ENCODE data around the gene GOLGA6L7. TPM values are rescaled to one million over a fixed set of nuclear protein-coding genes. Genes with fewer than 3 reads are reported as not detected.
"Not testable (repeated sequence)": the region's sequence is repeated elsewhere in the genome, so short reads cannot be mapped to it uniquely, and the experiment has no call there.

The GOLGA6L7 gene
- polyA plus RNA-seq, 2 of the 4 experiments (the other 2 are of a cell fraction), result not detected

DNA sequence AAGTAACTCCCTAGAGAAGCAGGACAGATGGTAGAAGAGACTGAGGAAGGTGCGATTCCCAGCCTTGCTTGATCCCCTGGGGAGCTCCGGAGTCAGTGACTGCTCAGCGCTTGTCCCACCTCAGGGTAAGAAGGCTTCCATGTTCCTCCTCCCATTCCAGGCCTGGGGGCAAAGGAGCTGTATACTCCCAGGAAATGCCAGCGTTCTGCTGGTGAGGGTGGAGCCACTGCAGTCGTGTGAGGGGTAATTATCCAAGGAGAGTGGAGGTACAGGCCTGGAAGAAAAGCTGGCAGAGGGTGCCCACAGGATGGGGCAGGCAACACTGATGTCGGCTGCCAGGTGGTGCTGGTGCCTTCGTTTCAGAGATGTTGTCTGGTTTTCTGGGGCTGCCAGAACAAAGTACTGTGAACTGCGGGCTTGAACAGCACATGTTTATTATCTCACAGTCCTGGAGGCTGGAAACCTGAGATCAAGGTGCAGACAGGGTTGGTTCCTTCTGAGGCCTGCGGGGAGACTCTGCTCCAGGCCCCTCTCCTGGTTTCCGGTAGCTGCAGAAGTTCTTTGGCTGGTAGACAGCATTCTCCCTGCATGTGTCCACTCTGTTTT is 25.2 kb upstream of the GOLGA6L7 start:
- ATAC-seq, result peak; percentile 41 to 48; a peak in 3 of 6 replicates
- no peak overlapping the region for H3K27ac ChIP-seq
- CTCF ChIA-PET, result interaction anchor here (1.4 to 2.8 kb wide), 4 partner anchors 11 to 231 kb away, joined by 4 to 11 read pairs (median 5); no protein-coding TSS in a partner anchor

DNA sequence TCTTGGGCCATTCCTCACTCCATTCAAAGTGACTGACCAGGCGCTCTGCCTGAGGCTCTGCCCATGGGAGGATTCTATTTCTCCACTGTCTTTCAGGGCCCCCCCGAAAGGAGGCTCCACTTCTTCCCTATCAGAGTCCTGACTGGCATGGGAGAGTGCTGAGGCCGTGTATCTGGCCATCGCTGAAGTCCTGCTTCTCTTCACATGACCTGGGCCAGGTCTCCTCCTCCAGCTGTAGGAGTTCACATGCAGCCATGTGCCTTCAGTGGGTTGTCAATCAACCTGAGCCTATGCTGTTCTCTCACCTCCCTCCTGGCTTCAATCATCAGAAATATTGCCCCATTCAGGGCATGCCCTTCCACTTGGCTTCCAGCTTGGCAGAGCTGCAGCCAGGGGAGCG is 24.6 kb upstream of the GOLGA6L7 start:
- no peaks in the 10 kb centered on the region for H3K9me3 ChIP-seq
- 69% methylated on average over 5 of the region's 5 CpGs for whole genome bisulfite sequencing (ENCODE audit: missing lambda C conversion rate)
- no peak overlapping the region for H3K4me2 ChIP-seq
- ChIA-PET POLR2A (no interaction called here), CTCF (interaction anchor here (1.0 to 2.8 kb wide), 5 partner anchors 10 to 231 kb away, joined by 3 to 11 read pairs (median 5); no protein-coding TSS in a partner anchor)
- no peak for DNase-seq (ENCODE audit: low read depth in 1 of 2, low spot score in 1 of 2)
- ATAC-seq, result peak; percentile 16 to 22; a peak in 1 of 6 replicates
- TF ChIP-seq, protein P1, sequence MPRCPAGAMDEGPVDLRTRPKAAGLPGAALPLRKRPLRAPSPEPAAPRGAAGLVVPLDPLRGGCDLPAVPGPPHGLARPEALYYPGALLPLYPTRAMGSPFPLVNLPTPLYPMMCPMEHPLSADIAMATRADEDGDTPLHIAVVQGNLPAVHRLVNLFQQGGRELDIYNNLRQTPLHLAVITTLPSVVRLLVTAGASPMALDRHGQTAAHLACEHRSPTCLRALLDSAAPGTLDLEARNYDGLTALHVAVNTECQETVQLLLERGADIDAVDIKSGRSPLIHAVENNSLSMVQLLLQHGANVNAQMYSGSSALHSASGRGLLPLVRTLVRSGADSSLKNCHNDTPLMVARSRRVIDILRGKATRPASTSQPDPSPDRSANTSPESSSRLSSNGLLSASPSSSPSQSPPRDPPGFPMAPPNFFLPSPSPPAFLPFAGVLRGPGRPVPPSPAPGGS (IDR thresholded peaks at IDR 0.05), result no peak
- no peak for TF ChIP-seq RAD21 (conservative IDR thresholded peaks at IDR 0.05 in 1 of 2, IDR thresholded peaks at IDR 0.05 in 1 of 2)
- TF ChIP-seq, protein P2, sequence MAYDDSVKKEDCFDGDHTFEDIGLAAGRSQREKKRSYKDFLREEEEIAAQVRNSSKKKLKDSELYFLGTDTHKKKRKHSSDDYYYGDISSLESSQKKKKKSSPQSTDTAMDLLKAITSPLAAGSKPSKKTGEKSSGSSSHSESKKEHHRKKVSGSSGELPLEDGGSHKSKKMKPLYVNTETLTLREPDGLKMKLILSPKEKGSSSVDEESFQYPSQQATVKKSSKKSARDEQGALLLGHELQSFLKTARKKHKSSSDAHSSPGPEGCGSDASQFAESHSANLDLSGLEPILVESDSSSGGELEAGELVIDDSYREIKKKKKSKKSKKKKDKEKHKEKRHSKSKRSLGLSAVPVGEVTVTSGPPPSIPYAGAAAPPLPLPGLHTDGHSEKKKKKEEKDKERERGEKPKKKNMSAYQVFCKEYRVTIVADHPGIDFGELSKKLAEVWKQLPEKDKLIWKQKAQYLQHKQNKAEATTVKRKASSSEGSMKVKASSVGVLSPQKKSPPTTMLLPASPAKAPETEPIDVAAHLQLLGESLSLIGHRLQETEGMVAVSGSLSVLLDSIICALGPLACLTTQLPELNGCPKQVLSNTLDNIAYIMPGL (CRISPR knock-in tag; IDR thresholded peaks at IDR 0.05; ENCODE audit: borderline replicate concordance), result no peak
- H3K27ac ChIP-seq, result no peak overlapping the region
- H3K4me3 ChIP-seq, result no peak overlapping the region
- H3K4me1 ChIP-seq, result no peaks in the 10 kb centered on the region
- FAIRE-seq, result no peak

More for the DNA sequence above, 25.2 kb upstream of the GOLGA6L7 start:
- FAIRE-seq, result no peak
- H3K4me1 ChIP-seq, result no peaks in the 10 kb centered on the region
- POLR2A ChIA-PET, result no interaction called here
- no peak overlapping the region for H3K4me3 ChIP-seq
- no peaks in the 10 kb centered on the region for H3K9me3 ChIP-seq
- H3K4me2 ChIP-seq, result no peak overlapping the region
- TF ChIP-seq JUN (IDR thresholded peaks at IDR 0.05), result no peak
- TF ChIP-seq TFCP2L1 (CRISPR knock-in tag; IDR thresholded peaks at IDR 0.05), result no peak
- no peak for TF ChIP-seq ZSCAN20 (CRISPR knock-in tag; IDR thresholded peaks at IDR 0.05)
- no peak for TF ChIP-seq JUNB (IDR thresholded peaks at IDR 0.05)
- no peak for TF ChIP-seq FOSL2 (IDR thresholded peaks at IDR 0.05)
- no peak for TF ChIP-seq FOSL2 (CRISPR knock-in tag; IDR thresholded peaks at IDR 0.05)
- WGBS (ENCODE audit: missing lambda C conversion rate), result 64% methylated on average over 10 of the region's 10 CpGs
- no peak for DNase-seq (ENCODE audit: low read depth in 1 of 2, low spot score in 1 of 2)

DNA sequence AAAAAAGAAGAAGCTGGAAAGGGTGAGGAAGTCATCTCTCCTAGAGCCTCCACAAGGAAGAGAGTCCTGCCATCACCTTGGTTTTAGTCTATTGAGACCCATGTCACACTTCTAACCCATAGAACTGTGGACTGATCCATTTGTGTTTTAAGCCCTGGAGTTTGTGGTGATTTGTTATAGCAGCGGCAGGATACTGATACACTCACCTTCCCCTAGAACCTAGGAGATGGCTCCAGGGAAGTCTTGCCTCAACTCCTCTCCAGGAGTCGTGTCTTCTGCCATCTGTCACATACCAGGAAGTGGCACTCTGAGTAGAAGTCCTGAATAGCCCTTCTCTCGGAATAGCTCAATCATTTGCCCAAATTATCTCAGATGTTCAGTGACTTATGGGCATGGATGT is 22.7 kb upstream of the GOLGA6L7 start:
- ChIA-PET CTCF (interaction anchor here (0.8 kb wide), 1 partner anchor 10 kb away, joined by 3 read pairs; no protein-coding TSS in a partner anchor), POLR2A (no interaction called here)
- Histone ChIP-seq H3K4me3 (no peak overlapping the region), H3K4me1 (no peaks in the 10 kb centered on the region), H3K4me2 (no peak overlapping the region), H3K27ac (no peak overlapping the region), H3K9me3 (no peaks in the 10 kb centered on the region)
- DNase-seq (ENCODE audit: low read depth in 1 of 2, low spot score in 1 of 2) (no peak), FAIRE-seq (no peak), ATAC-seq (no peak)
- 51% methylated on average over 3 of the region's 3 CpGs for whole genome bisulfite sequencing (ENCODE audit: missing lambda C conversion rate)
- no peak for TF ChIP-seq FOSB (CRISPR knock-in tag; IDR thresholded peaks at IDR 0.05)

DNA sequence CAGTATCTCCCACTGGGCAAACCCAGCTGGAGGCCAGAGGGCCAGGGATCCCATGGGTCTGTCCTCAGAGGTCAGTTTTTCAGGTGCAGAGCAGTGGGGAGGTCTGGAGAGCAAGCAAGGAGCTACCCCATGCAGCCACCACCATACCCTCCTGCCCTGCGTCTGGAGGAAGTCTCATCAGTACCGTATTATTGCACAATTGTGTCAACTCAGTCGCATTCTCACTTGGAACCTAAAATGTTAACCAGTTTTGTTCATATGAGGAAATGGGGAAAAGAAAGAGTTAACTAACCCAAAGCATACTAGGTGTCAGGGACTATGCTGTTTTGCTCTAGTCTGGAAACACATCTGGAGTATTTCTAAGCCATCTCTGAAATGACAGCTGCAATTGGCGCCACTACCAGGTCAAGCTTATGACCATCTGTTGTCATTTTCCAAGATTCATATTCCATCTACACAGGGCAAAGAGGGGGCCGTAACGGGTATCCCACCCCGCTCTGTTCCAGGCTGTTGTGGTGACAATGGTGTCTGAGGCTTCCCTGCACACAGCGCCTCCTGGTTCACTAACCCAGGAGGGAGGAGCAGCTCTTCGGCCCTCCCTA is 20.4 kb upstream of the GOLGA6L7 start:
- no peak for ATAC-seq
- no peak overlapping the region for H3K4me3 ChIP-seq
- no peaks in the 10 kb centered on the region for H3K4me1 ChIP-seq
- H3K27ac ChIP-seq, result no peak overlapping the region
- WGBS (ENCODE audit: missing lambda C conversion rate), result 78% methylated on average over 9 of the region's 9 CpGs
- ChIA-PET POLR2A (no interaction called here), CTCF (no interaction called here)
- DNase-seq (ENCODE audit: low read depth in 1 of 2, low spot score in 1 of 2), result no peak
- no peaks in the 10 kb centered on the region for H3K9me3 ChIP-seq
- no peak overlapping the region for H3K4me2 ChIP-seq
- no peak for FAIRE-seq
- TF ChIP-seq MYC (IDR thresholded peaks at IDR 0.05; ENCODE audit: borderline replicate concordance, low read length) (no peak), FOXS1 (CRISPR knock-in tag; IDR thresholded peaks at IDR 0.05) (no peak), PHF8 (IDR thresholded peaks at IDR 0.05; ENCODE audit: borderline replicate concordance, low read depth) (no peak), RAD21 (conservative IDR thresholded peaks at IDR 0.05 in 1 of 2, IDR thresholded peaks at IDR 0.05 in 1 of 2) (no peak), KDM5A (IDR thresholded peaks at IDR 0.05) (no peak), CHD4 (IDR thresholded peaks at IDR 0.05; ENCODE audit: borderline replicate concordance) (no peak)

DNA sequence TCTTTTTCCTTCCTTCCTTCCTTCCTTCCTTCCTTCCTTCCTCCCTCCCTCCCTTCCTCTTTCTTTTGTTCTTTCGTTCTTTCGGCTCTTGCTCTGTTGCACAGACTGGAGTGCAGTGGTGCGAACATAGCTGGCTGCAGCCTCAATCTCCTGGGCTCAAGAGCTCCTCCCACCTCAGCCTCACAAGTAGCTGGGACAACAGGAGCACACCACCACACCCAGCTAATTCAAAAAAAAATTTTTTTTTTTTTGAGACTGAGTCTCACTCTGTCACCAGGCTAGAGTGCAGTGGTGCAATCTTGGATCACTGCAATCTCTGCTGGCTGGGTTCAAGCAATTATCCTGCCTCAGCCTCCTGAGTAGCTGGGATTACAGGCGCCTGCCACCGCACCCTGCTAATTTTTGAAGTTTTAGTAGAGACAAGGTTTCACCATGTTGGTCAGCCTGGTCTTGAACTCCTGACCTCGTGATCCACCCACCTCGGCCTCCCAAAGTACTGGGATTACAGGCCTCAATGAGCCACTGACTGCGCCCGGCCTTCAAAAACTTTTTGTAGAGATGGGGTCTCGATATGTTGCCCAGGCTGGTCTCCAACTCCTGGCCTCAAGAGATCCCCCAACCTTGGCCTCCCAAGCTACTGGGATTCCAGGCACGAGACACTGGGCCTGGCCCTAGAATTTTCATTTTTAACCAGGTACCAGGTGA is 13.3 kb upstream of the GOLGA6L7 start:
- FAIRE-seq; H3K27ac ChIP-seq; ATAC-seq; H3K4me2 ChIP-seq; CTCF ChIA-PET; H3K9me3 ChIP-seq; H3K4me3 ChIP-seq; H3K4me1 ChIP-seq; DNase-seq (ENCODE audit: low read depth in 1 of 2, low spot score in 1 of 2); POLR2A ChIA-PET: not testable (repeated sequence)
- 75% methylated on average over 11 of the region's 11 CpGs for WGBS (ENCODE audit: missing lambda C conversion rate)
